HG03354 (cell line): Measurements from ENCODE around the gene ANKRD33B.

Source experiments
- ATAC-seq: cut with Tn5 transposase; IDR thresholded peaks from one replicate; pipeline ENCODE4 v1.9.1; 2021; ENCODE audit warnings: mild to moderate bottlenecking; ENCODE audit not compliant: unreplicated experiment, poor library complexity, severe bottlenecking

The ANKRD33B gene

GRCh38 chr5:10665799-10666198 is 101.9 kb downstream of the ANKRD33B start:
- ATAC-seq, result no peak

GRCh38 chr5:10666531-10667299 is 102.8 kb downstream of the ANKRD33B start:
- ATAC-seq, result no peak

DNA sequence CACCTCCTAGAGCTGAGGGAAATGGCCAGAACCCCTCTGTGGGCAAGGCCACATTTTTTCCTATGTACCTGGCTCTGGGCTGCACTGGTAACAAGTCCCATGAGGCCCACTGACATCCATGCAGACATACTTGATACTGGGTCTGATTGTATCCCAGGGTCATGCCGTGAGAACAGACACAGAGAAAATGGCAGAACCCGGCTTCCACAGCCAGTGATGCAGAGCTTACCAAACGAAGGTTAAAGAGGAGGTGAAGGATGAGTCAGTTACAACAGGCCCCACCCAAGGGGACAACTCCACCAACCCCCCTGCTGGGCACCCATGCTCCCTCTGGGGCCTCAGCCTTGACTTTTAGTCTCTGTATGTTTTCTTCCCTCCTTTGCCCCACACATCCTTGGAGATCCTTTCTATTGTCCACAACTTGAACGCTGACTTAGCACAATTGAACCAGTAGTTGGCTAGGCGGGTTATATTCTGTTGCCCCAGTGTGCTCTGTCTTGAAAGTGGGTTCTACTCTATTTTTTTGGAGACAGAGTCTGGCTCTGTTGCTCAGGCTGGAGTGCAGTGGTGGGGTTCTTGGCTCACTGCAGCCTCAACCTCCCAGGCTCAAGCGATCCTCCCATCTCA is 103.7 kb downstream of the ANKRD33B start:
- no peak for ATAC-seq

DNA sequence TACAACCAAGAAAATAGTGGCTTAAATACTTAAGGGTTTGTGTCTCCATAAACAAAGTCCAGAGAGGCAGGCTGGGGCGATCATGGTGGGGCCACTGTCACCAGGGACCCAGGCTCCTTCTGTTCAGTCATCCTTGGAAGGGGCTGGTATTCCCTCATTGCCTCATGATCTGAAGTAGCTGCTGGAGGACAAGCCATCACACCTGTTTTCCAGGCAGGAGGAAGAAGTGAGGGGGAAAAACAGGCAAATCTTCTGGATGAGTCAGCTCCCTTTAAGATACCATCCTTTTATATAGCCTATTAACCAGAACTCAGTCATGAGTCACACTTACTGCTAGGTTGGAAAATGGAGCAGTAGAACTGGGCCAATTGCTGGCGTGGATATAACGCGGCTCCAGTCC is 104.8 kb downstream of the ANKRD33B start:
- ATAC-seq, result no peak

DNA sequence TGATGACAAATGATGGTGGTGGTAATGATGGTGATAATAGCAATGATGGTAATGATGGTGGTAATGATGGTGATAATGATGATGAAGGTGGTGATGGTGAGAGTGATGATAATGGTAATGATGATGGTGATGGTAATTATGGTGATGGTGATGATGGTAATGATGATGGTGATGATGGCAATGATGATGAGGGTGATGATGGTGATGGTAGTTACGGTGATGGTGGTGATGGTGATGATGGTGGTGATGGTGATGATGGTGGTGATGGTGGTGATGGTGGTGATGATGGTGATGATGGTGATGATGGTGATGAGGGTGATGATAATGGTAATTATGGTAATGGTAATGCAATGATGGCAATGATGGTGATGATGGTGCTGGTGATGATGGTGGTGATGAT is 106.1 kb downstream of the ANKRD33B start:
- no peak for ATAC-seq

GRCh38 chr5:10671041-10672008 is 107.5 kb downstream of the ANKRD33B start:
- ATAC-seq, result no peak

- no peak for ATAC-seq
Measured at GRCh38 chr5:10672146-10673016, 108.5 kb downstream of the ANKRD33B start.

DNA sequence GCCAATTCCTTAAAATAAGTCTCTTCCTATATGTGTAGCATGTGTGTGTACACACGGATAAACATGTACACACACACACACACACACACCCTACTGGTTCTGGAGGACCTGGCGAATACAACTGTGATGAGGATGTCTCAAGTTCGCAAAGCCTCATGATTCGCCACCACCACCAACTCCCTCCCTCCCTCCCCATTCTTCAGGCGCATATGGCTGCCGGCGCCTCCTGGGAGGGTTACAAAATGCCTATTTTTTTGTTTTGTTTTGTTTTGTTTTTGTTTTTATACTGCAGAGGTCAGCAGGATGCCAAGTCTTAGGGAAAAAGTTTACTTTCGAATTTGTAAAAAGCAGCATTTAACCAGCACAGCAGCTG is 109.1 kb downstream of the ANKRD33B start:
- ATAC-seq, result no peak

DNA sequence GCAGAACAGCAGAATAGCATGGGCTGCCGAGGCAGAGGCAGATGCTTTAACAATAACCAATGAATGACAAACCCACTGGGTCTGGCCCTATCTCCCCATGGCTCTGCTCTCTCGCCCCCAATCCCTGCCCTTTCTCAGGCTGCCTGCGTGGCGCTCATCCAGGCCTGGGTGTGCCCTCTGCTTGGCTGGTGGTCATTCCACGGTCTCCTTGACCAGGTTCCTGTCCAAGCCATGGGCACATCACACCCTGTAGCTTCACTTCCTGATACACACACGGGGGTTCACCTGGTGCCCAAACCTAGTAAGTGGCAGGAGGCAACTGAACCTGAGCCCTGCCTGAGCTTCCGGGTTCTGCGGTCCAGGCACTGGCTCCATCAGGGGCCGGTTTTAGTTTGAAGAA is 109.5 kb downstream of the ANKRD33B start:
- no peak for ATAC-seq

DNA sequence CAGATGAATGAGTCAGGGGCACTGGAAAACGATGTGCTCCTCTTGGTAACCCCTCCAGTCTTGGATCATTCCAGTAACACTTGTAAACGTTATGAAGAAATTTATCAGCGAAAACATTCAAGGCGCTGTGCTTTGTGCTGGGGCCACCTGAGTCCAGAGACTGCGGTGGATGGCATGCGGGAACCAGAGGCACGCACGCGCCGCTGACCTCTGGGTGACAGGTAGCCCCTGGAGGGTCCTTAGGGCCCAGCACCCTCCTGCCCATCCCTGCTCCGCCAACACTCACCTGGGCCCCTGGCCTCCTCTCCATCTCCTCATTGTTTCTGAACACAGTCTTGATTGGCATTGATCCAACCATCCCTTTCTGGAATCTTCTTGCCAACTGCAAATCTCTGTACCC is 110.2 kb downstream of the ANKRD33B start:
- ATAC-seq, result no peak

DNA sequence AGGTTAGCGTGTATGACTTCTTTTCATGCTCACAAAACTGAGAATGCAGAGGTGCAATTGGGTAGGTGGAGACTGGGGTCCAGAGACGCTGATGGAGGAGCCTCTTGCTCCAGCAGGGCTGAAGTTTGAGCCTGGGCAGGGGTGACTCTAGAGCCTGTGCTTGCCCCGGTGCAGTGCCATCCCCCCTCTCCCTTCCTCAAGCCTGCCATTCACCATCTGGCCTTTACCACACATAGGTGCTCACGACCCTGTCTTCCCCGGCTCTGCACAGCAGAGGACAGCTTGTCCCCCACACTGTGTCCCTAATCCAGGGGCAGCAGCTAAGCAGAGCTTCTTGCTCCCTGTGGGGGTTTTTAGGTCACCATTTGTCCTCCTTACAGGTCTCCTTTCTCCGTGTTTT is 110.7 kb downstream of the ANKRD33B start:
- no peak for ATAC-seq

GRCh38 chr5:10675177-10675700 is 111.4 kb downstream of the ANKRD33B start:
- ATAC-seq, result no peak

GRCh38 chr5:10676224-10676623 is 112.4 kb downstream of the ANKRD33B start:
- ATAC-seq, result no peak

DNA sequence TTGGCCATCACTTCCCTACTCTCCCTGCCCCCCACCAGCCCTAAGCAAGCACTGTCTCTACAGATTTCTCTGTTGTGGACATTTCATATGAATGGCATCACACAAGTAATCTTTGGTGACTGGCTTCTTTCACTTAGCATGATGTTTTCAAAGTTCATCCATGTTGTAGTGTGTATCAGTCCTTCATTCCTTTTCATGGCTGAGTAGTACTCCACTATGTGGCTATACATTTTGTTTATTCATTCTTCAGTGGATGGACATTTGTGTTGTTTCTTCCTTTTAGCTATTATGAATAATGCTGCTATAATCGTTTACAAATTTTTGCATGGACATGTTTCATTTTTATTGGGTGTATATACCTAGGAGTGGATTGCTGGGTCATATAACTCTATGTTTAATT is 113.1 kb downstream of the ANKRD33B start:
- no peak for ATAC-seq

- ATAC-seq, result no peak
Measured at GRCh38 chr5:10677533-10677932, 113.7 kb downstream of the ANKRD33B start.

- no peak for ATAC-seq
Measured at GRCh38 chr5:10678244-10678643, 114.4 kb downstream of the ANKRD33B start.

DNA sequence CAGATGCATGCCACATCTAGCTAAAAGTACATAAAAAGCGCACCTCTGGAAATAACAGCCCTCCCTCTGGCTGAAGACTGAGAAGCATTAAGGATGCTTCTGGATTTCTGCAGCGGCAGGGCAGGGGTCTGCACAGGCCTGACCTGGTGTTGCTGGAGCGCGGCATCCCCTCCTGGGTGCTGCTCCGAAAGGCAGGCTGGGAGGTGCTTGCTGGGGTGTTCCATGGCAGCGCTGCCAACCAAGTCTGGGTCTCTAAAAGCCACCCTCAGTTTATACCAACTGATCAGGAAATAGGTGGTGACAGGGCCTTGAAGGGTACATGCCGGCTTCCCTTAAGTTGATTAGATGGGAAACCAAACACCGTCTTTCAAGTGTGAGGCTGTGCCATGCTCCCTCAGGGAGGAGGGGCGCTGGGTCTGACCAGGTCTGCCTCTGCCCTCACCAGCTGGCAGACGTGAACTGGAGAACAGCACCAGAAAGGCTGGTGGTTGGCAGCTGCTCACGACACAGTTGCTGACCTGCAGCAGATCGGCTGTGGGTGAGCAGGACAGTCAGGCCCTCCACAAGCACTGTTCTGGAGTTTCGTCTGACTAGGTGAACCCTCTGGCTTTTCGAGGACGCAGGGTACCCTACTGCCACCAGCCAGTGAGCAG is 115.6 kb downstream of the ANKRD33B start:
- no peak for ATAC-seq

DNA sequence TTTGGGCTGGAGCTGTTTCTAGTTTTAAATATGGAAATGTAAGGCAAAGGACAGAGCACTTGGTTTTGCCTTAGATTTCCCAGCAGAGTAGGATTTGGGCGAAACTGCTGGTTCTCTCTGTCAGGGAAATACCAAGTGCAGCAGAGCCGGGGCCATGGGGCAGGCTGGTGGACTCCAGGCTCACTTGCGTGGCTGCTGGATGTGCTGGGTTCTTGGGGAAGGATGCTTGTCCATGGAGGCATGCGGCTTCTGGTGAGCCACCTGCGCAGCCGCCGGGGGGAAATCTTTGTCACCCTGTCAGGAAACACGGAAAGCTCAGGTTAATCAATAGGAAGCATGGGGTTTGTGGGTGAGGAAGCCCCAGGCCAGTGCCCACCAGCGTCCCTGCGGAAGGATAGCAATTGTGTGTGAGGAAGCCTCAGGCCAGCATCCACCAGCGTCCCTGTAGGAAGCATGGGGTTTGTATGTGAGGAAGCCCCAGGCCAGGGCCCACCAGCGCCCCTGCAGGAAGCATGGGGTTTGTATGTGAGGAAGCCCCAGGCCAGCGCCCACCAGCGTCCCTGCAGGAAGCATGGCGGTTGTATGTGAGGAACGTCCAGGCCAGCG is 117.1 kb downstream of the ANKRD33B start:
- no peak for ATAC-seq
